Stomach smooth muscle (tissue), 2 donors: Measurements from ENCODE around the gene NEURL2.
A peak's percentile ranks its signal among the peaks of the same experiment; 100 is the strongest.

Experiments used
- H3K27ac ChIP-seq: one replicate; pipeline ENCODE4 v1.7.0; 2013; ENCODE audit warnings: mild to moderate bottlenecking, low read length, inconsistent platforms
- H3K27me3 ChIP-seq, 2 donors: one replicate each; pipeline ENCODE4 v1.7.0; 2013; ENCODE audit warnings: low read length in 2 of 2; ENCODE audit not compliant: insufficient read depth in 2 of 2, control insufficient read depth in 1 of 2
- H3K36me3 ChIP-seq, 2 donors: one replicate each; pipeline ENCODE4 v1.7.0; 2013; ENCODE audit warnings: low read length in 2 of 2; ENCODE audit not compliant: control insufficient read depth in 2 of 2, insufficient read depth in 2 of 2
- H3K4me1 ChIP-seq: one replicate; pipeline ENCODE4 v1.7.0; 2013; ENCODE audit warnings: low read length; ENCODE audit not compliant: control insufficient read depth, insufficient read depth
- H3K4me3 ChIP-seq, 2 donors: one replicate each; pipeline ENCODE4 v1.7.0; 2013; ENCODE audit warnings: low read length in 2 of 2
- H3K9ac ChIP-seq, 2 donors: one replicate each; pipeline ENCODE4 v1.7.0; 2013; ENCODE audit warnings: low read length in 2 of 2, mild to moderate bottlenecking in 1 of 2
- H3K9me3 ChIP-seq, 2 donors: one replicate each; pipeline ENCODE4 v1.7.0; 2013; ENCODE audit warnings: low read length in 2 of 2; ENCODE audit not compliant: control insufficient read depth in 2 of 2
- donor health status: healthy.
- donor health status: Pancreatic carcinoma.

The NEURL2 gene, protein sequence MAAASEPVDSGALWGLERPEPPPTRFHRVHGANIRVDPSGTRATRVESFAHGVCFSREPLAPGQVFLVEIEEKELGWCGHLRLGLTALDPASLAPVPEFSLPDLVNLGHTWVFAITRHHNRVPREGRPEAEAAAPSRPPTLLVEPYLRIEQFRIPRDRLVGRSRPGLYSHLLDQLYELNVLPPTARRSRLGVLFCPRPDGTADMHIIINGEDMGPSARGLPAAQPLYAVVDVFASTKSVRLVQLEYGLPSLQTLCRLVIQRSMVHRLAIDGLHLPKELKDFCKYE

DNA sequence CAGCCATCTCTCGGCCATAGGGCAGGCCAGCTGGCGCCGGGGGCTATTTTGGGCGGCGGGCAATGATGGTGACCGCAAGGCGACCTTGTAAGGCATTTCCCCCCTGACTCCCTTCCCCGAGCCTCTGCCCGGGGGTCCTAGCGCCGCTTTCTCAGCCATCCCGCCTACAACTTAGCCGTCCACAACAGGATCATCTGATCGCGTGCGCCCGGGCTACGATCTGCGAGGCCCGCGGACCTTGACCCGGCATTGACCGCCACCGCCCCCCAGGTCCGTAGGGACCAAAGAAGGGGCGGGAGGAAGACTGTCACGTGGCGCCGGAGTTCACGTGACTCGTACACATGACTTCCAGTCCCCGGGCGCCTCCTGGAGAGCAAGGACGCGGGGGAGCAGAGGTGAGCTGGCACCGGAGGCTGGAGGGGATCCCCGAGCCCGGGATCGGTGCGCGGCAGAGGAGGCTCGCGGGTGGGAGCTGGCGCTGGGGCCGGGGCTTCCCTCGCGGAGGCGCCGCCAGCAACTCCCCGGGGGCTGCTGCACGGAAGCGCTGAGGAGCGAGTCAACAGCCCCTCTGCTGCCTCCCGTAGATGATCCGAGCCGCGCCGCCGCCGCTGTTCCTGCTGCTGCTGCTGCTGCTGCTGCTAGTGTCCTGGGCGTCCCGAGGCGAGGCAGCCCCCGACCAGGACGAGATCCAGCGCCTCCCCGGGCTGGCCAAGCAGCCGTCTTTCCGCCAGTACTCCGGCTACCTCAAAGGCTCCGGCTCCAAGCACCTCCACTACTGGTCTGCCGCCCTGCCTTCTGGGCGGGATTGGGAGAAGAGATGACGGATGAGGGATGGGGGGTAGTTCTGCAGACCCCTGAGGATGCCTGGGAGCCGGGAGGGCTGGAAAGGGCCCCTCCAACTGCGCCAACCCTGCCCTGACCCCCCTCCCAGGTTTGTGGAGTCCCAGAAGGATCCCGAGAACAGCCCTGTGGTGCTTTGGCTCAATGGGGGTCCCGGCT is at the start of gene NEURL2, which contains the start of gene CTSA:
Gene NEURL2, minus strand, starts transcription at position 224 of the 999 bp plus-strand sequence. Its CDS starts 217 bp downstream, at position 7.
Gene CTSA, plus strand, starts transcription at position 351 of the 999 bp plus-strand sequence. Its CDS starts 234 bp downstream, at position 585.
- Histone ChIP-seq H3K9me3 (no peaks in the 10 kb centered on the region), H3K36me3 (peaks cover 22 to 24% of the 10 kb centered on the region in 2 donors), H3K4me3 (peak within 1 kb of the TSS; percentile 67 to 88), H3K9ac (peak within 1 kb of the TSS; percentile 82 to 92), H3K4me1 (peaks cover 26% of the 10 kb centered on the region), H3K27ac (peak within 1 kb of the TSS; percentile 80), H3K27me3 (no peaks in the 10 kb centered on the region)

DNA sequence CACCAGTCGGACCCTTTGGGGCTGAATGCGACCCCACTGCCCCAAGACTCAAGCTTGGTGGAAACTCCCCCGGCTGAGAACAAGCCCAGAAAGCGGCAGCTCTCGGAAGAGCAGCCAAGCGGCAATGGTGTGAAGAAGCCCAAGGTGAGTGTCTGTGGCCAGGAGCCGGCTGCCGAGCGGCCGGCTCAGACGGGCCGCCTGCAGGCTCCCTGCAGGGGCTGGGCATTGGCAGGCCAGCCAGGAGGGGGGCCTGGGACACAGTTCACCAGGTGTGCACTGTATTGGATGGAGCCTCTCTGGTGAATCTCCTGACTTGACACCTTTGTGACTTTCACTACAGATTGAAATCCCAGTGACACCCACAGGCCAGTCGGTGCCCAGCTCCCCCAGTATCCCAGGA is 49.5 kb upstream of the NEURL2 start:
- Histone ChIP-seq H3K27me3 (no peaks in the 10 kb centered on the region), H3K36me3 (peaks cover 62 to 69% of the 10 kb centered on the region in 2 donors), H3K9ac (no peak overlapping the region), H3K27ac (no peak overlapping the region), H3K9me3 (no peaks in the 10 kb centered on the region), H3K4me3 (no peak overlapping the region), H3K4me1 (peaks cover 10% of the 10 kb centered on the region)

DNA sequence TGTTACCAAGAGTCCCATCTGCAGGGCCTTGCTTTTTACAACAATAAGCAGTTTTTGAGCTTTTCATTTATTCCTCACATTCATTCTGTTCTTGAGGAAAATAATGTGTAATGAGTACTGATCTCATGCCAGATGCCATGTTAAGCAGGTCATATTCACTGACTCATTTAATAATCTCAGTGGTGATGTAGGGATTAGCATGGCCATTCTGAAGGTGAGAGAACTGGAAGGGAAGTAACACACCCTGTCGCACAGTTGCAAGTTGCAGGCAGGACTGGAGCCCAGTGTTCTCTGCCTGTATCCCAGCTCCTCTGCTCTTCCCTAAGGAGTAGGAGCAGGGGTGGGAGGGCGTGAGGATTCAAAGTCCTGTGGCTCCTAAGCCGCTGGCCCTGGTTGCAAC is 49.0 kb upstream of the NEURL2 start:
- Histone ChIP-seq H3K9ac (no peak overlapping the region), H3K4me1 (peaks cover 10% of the 10 kb centered on the region), H3K27ac (no peak overlapping the region), H3K4me3 (no peak overlapping the region), H3K27me3 (no peaks in the 10 kb centered on the region), H3K36me3 (peaks cover 58 to 64% of the 10 kb centered on the region in 2 donors), H3K9me3 (no peaks in the 10 kb centered on the region)

DNA sequence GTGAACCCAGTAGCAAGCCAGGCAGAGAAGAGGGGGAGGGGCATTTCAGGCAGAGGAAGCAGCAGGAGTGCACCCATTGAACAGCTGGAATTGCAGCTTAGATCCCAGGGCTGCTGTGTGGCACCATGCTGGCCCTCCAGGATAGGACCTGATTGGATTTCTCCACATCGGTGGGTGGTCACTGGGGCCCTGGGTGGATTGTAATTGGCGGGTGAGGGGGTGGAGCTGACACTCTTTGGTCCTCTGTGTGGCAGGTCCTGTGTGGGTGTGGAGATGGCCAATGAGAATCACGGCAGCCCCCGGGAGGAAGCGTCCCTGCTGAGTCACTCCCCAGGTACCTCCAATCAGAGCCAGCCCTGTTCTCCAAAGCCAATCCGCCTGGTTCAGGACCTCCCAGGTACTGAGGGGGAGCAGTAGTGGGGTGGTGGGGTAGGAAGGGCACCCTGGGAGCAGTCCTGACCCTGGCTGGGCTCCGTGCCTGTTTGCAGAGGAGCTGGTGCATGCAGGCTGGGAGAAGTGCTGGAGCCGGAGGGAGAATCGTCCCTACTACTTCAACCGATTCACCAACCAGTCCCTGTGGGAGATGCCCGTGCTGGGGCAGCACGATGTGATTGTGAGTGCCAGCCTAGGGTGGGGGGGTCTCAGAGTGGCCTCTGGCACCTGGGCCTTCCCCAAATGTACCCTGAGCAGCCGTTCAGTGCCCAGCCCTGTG is 47.9 kb upstream of the NEURL2 start:
- Histone ChIP-seq H3K4me3 (no peak overlapping the region), H3K27me3 (no peaks in the 10 kb centered on the region), H3K27ac (no peak overlapping the region), H3K9ac (no peak overlapping the region), H3K4me1 (peaks cover 12% of the 10 kb centered on the region), H3K9me3 (no peaks in the 10 kb centered on the region), H3K36me3 (peaks cover 47 to 53% of the 10 kb centered on the region in 2 donors)

DNA sequence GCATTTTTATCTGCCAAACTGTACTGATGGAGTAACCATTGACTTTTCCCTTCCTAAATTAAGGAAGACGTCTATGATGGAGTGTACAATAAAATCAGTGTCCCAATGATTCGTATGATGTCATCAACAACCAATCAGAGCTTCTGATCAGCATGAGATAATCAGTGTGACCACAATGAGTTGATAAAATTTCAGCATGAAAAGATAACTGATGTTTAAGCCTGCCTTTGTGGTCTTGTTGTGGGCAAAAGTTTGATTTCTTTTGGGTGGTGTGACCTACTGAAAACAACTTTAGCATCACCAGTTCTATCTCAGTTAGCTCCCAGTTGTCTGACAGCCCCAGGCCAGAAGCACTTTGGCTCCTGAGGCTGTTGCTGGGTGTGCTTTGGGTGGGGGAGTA is 46.8 kb upstream of the NEURL2 start:
- Histone ChIP-seq H3K27ac (no peak overlapping the region), H3K4me1 (peaks cover 22% of the 10 kb centered on the region), H3K36me3 (peaks cover 35 to 41% of the 10 kb centered on the region in 2 donors)

DNA sequence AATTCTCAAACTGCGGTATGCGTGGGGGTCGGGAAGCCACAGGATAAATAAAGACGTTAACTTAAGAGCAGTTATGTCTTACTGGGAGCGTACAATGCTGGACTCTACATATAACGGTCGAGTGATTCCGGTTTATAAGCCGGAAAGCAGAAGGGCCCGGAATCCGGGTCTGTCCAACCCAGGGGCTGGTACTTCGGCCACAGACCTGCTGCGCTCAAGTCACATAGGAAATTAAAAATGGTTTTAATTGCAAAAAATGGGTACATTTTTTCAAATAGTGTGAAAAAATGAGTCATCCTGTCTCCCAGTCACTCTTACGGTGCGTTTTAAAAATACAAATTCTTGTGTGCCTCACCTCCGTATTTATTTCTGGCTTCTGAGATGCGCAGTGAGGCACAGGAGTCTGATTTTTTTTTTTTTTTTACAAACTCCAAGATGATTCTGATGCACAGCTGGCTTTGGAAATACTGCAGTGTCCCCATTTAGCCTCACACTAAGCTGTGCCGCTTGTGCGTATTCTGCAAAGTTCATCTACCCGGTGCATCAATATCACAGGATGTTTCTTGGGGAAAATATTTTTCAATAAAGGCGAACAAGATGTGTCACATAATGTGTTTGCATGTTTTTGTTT is 44.5 kb upstream of the NEURL2 start:
- no peaks in the 10 kb centered on the region for H3K27me3 ChIP-seq
- peak overlapping the region; percentile 84 to 97 for H3K9ac ChIP-seq
- H3K27ac ChIP-seq, result peak overlapping the region; percentile 98
- peak overlapping the region; percentile 93 to 98 for H3K4me3 ChIP-seq
- peaks cover 22% of the 10 kb centered on the region for H3K4me1 ChIP-seq
- H3K36me3 ChIP-seq, result peaks cover 29 to 34% of the 10 kb centered on the region in 2 donors
- H3K9me3 ChIP-seq, result no peaks in the 10 kb centered on the region

More for the DNA sequence above, 46.8 kb upstream of the NEURL2 start:
- Histone ChIP-seq H3K27me3 (no peaks in the 10 kb centered on the region), H3K9me3 (no peaks in the 10 kb centered on the region), H3K9ac (no peak overlapping the region), H3K4me3 (no peak overlapping the region)

DNA sequence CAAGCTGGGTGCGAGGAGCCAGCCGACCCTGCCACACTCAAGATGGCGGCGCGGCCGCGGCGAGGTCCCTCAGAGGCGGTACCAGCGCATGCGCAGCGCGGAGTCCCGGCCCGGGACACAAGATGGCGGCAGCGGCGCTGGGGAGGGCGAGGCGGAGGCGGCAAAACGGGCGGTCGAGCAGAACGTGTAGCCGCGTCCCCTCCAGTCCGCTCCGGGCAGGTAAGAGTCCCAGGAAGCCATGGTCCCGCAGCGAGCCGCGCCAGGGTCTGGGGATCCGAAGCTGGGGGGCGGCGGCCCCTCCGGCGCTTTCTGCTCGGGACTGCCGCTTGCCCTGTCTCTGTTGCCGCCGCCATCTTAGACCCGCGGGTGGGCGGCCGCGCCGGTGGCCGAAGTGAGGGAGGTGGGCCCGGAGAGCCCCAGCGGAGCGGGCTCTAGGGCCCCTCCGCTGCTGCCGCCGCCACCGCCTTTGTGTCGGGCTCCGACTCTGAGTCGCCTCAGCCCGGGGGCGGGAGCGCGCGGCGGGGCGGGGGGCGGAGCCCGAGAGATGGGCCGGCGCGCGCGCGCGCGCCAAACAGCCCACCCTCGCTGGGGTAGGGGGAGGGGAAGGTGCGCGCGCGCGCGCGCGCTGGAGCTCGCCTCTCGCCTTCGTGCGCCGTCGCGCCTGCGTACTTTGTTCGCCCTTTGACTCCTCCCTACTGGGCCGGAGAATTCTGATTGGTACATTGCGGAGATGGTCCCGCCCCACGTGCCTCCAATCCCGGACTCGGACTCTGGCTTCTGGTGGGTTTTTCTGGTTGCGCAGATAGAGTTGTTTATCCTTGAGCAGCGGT is 43.8 kb upstream of the NEURL2 start, which contains the start of gene PCIF1:
Gene PCIF1, plus strand, starts transcription at position 98 of the 830 bp plus-strand sequence. CDS start 4,317 bp downstream, outside the sequence.
- Histone ChIP-seq H3K9ac (peak within 1 kb of the TSS; percentile 97 to 99), H3K27ac (peak within 1 kb of the TSS; percentile 98), H3K9me3 (no peaks in the 10 kb centered on the region), H3K4me3 (peak within 1 kb of the TSS; percentile 97 to 98), H3K4me1 (peaks cover 22% of the 10 kb centered on the region), H3K36me3 (peaks cover 23 to 27% of the 10 kb centered on the region in 2 donors), H3K27me3 (no peaks in the 10 kb centered on the region)

DNA sequence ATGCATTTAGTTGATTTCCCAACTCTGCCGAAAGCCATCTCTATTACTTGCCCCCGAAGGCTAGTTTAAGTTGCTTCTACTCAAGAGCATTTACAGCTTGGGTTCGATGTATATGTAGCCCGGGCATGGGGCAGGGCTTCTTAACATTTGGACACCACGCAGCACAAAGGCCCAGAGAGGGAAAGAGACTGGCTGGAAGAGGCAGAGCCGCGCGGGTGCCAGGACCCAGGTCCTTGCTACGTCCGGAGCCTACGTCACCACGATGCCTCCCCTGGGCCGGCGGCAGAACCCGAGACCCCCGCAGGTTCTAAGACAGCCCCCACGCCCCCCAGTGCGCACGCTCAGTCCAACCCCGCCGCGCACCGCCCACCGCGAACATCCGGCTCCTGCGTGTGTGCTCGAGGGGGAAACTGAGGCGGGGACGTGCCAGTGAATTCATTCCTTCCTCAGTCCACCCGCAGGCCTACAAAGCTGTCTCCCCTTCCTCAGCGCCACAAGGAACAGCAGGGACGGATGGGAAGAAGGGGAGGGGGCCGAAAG is 43.1 kb upstream of the NEURL2 start:
- Histone ChIP-seq H3K9me3 (no peaks in the 10 kb centered on the region), H3K9ac (peak overlapping the region; percentile 97 to 99), H3K36me3 (peaks cover 16 to 20% of the 10 kb centered on the region in 2 donors), H3K27ac (peak overlapping the region; percentile 98), H3K4me1 (peaks cover 22% of the 10 kb centered on the region), H3K4me3 (peak overlapping the region; percentile 97 to 98), H3K27me3 (no peaks in the 10 kb centered on the region)
